Activated gamma-delta T cell (primary cell): ENCODE results near the gene TSSK6.
"Not testable (repeated sequence)": the region's sequence is repeated elsewhere in the genome, so short reads cannot be mapped to it uniquely, and the experiment has no call there.

Experiments
- DNase-seq: peaks from one replicate; lab custom pipeline; 2025; lab: John Stamatoyannopoulos, UW

Gene TSSK6

DNA sequence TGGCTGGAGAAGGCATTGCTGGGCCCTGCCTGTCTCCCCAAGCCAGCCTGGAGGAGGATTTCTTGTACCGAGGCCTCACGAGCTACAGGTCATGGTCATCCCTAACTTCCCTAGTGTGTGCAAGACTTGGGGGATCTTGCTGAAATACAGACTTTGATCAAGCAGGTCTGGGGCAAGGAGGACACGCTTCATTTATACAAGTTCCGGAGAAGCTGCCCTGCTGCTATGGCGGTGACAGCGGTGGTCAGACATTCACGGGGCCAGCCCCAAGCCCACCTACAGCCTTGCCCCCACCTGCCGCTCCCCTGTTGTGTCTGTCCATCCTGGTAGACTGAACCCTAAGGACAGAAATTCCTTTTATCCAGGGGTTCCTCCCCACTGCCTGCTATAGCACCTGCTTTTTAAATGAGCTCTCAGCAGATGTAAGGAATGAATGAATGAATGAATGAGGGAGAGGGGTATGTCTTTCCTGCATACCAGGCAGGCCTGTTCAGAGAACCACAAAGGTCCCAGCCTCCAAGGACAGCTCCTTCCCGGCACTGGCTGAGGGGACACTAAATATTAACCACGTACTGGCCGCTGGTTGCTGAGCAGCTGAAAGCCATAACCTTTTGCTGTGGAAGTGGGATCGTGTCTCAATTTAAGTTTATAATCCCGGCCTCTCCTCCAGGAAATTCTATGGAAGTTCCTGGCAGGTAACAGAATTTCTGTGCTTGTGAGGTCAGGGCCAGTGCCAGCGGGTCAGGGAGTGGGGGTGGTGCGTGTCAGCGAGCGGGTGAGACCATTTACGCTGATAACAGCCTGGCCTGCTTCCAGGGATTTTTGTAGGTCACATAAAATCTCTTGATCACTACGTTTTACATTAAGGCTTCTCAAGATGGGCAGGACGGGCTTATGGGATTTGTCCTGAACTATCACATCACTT, 27.1 kb downstream of the TSSK6 start:
- DNase-seq = no peak

DNA sequence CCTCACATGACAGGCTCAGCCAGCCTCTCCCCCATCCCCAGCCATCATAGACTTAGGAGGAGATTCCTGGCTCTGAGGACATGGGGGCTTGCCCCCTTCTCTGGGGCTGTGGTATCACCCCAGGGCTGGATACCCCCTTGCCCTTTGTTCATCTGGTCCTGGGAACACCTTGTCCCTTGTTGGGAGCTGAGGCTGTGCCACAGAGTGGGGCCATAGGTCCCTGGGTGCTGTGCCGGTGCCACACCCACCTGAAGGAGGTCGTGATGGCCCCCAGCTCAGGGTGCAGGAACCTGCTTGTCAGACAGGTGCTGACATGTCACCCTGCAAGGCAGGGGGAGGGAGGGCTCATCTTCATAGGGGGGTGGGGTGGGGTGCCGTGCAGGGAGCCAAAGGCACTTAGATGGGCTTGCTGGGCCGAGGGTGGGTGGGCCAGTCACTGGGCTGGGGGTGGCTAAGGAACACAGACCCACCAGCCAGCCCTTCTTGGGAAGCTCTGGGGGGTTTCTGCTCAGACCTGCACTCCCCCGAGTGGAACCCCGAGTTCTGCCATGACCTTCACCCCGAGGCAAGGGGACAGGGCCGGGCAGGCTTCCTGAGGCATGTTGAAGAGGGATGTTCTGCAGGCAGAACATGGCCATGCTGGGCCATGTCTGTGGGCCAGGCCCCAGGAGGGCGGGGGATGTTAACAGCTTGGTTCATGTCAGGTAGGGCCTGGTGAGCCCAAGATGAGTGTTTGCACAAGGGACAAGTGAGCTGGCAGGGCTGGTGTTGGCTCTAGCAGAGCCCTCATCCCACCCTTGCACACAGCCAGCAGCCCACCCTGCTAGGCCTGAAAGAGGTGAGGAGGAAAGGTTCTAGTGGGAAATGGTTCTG, 28.0 kb downstream of the TSSK6 start:
- DNase-seq = no peak

DNA sequence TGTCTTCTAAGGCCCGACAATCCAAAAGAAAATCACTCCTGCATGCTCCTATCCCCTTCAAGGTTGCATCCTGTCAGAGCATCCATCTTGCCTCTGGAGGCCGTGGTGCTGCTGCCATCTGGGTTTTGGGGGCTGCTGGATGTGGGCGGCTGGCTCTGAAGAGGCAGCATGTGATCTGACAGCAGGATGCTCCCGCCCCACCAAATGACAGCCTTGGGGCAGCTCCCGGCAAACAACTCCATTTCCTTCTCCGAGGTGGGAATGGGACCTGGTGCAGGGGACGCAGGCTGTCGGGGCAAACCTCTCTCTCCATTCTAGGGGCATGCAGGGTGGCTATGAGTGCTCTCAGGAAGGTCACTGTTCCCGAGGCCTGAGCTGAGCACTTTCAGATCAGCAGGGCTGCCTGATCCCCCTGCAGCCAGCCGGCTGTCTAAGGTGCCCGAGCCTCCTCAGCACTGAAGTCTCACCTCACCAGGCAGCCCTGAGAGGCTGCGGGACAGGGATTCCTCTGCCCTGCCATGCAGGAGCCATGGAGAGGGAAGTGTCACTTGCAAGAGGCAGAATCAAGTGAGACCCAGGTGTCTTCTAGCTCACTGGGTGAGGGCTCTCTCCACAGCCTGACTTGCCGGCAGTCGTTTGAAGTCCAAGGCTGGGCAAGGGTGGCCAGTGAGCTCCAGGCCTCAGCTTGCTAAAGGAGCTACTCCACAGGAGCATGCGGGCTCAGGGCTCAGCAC, 28.8 kb downstream of the TSSK6 start:
- DNase-seq = no peak

DNA sequence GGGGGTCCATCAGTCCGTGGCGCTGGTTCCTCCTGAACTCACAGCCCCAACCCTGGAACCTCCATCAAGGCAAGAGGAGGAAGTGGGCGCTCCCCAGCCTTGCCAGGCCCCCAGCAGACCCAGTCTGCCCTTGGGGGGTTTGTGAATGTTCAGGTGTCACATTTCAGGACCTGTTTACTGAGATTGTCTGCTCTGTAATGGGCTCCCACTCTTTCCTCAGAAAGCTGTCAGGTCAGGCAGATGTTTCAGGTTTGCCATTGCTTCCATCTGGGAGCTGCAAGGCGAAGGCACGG, 29.4 kb downstream of the TSSK6 start:
- DNase-seq = no peak

DNA sequence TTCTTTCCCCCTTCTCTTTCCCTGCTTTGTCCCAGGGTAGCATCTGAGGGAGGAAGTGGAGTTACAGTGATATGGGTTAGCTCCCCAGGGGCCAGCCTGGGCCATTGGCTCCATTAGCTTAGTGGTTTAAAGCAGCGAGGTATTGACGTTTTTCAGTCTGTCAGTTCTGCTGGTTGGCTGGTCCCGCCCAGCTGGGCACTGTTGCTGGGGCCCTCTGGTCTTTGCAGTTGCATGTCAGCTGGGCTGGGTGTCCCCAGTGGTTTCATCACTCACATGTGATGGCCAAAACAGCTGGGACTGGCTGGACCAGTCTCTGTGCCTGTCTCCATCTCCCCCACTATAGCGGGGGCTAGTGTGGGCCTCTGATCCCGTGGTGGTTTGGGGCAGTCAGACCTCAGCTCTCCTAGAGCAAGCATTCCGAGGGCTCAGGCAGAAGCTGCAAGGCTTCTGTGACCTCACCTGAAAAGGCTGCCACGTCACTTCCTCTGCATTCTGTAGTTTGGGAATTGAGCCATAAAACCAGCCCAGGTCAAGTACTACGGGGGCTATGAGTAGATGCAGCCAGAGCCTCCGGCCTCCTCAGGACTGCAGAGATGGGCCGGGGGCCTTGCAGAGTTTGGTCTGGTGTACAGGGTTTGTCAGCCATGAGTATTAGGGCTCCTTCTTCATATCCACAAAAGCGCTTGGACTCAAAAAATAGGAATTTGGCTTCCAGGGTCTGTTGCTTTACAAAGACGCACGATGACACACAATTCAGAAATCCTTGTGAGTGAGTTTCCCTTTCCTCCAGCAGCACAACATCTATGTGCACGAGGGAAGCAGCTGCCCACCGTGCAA, 30.0 kb downstream of the TSSK6 start:
- no peak for DNase-seq

DNA sequence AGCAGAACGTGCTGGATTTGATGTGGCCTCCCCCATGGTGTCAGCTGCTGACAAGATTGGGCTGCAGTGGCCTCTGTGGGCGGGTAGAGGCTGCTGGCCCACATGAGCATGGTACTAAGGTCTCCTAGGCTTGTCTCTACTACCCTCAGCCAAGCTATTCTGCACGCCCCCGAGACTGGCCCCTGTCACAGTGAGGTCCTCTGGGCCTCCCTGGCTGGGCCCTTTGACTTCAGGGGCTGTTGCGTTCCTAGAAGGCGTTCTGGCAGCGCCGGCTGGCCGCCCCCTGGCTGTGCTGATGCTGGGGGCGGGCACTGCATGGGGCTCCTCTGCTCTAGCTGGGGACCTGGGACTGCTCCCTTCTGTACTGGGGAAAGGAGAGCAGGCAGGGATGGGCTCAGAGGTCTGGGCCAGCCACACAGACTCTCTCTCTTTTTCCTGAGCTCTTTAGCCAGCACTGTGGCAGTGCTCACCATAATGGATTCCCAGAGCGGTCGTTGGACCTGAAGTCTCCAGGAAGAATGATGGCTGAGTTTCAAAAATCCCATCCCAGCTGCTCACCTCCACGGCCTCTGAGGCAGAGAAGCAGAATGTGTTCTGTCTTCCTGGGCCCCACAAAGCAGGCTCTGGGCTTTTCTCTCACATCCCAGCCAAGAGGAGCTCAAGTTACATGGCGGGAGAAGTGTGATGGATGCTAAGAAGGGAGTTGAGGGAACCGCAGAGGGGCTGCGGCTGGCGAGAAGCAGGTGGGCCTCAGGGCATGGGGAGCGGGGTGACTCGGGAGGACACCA, 32.3 kb downstream of the TSSK6 start:
- DNase-seq = no peak

DNA sequence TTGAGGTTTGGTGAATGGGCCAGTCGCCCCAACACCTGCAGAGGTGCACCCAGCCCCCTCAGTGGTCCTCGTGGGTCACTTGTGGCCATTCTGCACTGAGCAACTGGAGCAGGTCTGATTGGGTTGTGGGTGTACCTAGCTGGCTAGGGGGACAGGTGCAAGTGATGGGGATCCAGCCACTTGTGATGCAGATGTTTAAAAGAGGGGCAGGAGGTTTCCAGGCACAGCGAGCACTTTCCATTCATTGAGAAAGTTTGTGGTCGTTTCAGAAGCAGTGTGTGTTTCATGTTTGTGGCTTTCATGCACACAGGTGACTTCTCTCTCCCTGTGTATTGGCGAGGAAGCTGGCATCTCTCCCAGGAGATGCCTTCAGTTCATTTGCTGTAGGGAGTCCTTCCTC, 34.7 kb downstream of the TSSK6 start:
- DNase-seq = no peak

DNA sequence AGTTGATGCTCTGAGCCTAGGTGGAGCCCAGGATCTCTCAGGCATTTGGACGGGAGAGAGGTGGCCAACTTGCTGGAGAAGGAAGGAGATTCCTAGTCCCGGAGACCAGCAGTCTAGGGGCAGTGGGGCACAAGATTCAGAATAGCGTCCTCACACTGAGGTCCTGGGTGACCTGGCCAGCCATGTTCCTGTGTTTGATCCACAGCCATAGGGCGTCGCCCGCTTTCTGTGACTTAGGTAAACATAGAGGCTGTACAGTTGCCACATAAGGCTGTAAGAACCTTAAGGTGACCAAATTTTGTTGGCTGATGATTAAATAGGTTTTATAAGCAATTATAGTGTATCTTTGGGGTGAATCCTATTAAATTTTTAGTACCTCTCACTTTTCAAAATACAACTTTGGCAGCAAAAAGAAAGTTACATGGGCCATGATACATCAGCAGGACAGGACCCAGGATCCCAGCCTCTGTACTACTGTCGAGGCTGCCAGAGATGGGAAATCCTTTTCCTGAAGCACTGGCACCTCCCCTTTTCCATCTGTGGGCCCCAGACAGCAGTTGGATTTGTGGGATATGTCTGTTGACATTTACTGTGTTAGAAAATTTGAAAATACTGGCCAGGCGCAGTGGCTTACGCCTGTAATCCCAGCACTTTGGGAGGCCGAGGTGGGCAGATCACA, 37.5 kb downstream of the TSSK6 start:
- DNase-seq = no peak

DNA sequence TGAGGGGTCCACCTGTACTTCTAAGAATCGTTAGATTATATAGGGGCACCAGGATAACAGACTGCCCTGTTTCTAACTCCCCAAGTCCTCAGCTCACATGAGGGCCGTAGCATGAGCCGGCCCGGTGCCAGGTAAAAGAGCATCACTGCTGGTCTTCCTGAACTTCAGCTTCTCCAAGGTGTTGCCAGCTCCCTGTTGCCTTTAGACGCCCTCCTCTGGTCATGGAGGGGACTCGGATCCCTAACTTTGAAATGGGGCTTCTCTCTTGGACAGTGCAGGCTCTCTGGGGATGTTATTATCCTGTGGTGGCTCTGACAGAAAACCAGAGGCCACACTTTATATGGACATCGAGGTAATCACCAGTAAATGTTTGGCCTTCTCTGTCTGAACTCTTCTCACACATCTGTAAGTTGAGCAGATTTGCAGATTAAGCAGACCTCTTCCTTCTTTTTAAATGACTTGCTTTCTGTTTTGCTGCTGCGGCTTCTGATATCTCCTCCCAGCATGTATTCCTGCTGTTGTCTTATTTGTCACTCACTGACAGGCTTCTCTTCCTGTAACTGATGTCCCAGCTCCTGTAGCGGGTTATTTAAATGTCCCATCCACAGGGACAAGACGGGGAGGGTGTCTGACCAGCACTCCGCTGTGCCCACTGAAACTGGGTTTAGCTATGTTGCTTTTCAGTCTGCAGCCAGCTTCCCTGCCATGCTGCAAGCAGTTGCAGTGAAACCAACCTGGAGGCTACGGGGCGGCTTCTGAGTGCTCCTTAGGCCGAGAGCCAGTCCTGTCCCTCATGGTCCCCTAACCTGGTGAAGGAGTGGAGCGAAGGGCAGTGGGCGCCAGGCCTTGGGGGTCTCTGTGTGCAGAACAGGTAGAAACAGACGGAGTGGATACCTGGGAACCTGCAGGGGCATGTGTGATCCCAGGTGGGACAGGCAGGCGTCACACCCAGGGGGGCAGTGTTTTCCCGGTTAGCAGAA, 39.2 kb downstream of the TSSK6 start:
- no peak for DNase-seq

DNA sequence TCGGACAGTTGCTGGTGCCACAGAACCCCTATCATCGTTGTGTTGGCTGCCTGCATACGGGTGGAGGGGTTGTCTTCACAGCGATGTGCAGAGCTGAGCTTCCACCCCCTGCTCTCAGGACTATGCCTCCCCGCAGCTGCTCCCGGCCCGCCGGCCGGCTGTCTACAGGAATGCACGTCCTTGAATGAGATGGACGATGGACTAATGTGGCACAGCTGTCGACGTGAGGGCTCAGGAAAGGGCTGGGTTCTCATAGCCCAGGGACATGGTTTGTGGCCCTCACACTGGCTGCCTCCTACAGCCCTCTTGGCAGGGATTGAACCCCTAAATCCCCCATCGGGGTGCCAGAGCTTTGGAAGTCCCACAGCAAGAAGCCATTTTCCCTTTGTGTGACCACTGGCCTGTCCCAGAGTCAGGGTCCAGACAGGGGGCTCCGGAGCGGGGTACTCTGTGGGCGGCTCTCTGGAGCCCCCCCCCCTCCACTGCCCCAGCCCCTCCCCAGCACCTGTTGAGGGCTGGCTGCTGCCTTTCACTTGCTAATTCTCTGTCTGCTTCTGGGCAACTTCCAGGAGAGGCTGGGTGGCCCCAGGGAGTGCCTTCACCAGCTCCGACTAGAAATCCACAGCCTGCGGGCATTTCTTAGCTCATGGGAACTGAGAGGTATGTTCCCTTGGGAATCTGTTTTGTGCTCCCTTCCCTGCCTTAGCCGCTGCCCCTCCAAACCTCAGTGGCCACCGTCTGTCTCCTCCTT, 40.2 kb downstream of the TSSK6 start:
- no peak for DNase-seq

DNA sequence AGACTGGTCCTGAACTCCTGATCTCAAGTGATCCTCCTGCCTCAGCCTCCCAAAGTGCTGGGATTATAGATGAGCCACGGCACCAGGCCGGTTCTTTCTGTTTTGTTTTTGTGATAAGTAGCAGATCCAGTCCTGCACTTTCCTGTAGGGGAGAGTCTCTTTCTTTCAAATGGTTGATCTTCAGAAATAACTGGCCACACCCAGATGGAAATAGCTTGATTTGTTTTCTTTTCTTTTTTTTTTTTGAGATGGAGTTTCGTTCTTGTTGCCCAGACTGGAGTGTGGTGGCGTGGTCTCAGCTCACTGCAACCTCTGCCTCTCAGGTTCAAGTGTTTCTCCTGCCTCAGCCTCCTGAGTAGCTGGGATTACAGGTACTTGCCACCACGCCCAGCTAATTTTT, 43.2 kb downstream of the TSSK6 start:
- DNase-seq = not testable (repeated sequence)

DNA sequence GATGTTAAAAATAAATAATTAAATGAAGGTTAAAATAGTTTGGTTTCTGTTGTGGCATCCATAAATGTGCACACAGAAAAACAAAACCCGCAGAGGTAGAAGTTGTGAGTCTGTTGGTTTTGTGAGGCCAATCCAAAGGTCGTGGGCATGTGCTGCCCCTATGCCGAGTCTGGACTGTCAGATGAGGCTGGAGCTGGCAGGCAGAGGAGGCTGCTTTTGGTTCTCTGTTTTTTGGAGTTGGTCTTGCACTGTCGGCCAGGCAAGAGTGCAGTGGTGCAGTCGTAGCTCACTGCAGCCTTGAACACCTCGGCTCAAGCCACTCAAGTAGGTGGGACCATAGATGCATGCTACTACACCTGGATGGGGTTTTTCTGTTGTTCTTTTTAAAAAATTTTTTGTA, 43.7 kb downstream of the TSSK6 start:
- DNase-seq = no peak

DNA sequence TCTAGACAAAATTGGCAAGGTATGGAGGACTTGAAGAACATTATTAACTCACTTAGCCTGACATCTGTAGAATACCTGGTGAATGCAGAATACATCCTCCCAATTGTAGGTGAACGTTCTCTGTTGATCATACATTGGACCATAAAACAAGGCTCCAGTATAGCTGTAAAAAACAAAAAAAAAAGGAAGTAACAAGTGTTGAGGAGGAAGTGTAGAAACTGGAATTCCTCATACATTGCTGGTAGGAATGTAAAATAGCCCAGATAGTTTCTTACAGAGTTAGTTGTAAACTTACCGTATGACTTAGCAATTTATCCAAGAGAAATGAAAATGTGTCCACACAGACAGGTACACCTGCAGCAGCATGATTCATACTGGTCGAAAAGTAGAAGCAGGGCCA, 44.8 kb downstream of the TSSK6 start:
- DNase-seq = no peak

DNA sequence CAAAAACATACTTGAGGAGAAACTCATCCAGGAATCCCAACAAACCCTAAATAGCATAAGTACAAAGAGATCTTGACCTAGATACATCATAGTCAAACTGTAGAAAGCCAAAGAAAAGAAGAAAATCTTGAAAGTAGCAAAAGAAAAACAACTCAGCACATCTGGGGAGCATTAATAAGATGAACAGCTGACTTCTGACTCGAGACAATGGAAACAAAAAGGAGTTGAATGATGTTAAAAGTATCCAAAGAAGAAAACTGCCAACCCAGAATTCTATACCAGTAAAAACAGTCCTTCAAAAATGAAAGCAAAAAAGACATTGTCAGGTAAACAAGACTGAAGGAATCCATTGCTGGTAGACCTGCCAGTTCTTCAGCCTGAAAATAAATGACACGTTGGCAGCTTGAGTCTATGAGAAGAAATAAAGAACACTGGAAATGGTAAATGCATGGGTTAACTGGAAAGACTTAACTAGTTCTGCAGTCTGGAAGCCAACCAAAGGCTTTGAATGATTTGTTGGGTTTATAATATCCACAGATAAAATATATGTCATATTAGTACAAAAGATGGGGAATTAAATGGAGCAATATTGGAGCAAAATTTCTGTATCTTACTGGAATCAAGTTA, 46.8 kb downstream of the TSSK6 start:
- DNase-seq = no peak

DNA sequence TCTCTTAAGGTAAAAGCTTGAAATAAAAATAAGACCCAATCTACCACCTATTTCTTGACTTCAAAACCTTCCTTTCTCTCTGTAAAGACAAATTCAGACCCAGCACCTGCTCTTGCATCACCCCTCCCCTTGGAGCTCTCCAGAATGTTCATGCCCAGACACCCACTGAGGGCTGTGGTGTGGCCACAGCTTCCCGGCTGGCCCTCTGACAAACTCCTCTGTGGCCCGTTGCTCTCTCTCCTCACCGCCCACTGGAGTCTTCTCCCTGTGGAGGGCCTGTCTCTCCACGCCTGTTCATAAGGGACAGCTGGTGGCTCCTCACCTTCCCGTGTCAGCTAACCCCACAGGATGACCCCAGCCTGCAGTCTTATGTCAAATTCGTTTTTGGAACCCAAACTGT, 49.1 kb downstream of the TSSK6 start:
- DNase-seq = no peak

DNA sequence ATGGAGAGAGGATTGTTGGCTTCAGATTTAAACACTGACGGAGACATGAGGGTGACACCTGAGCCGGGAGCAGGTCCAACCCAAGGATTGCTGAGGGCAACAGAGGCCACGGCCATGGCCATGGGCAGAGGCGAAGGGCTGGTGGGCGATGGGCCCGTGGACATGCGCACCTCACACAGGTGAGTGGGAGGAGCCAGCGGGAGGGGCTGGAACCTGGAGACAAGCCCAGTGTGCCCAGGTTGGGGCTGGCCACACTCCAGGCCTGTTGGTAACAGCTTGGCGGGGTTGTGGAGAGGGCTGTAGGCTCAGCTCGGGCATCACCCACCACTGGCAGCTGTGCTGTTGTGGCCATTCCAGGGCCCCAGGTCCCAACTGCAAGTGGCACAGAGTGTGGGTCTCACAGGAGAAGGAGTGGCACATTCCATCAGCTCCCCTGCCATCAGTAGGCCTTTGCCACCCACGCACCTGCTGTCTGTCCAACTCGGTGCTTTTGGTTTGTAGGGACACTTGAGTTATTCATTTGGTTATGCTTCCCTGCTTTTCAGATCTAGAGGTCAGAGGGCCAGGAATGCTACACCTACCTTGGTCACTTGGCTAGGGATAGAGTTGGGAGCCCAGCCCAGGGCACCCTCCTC, 49.8 kb downstream of the TSSK6 start:
- no peak for DNase-seq
